ENCODE data around the gene KCNJ13.
"Not testable (repeated sequence)": the region's sequence is repeated elsewhere in the genome, so short reads cannot be mapped to it uniquely, and the experiment has no call there.

The KCNJ13 gene

DNA sequence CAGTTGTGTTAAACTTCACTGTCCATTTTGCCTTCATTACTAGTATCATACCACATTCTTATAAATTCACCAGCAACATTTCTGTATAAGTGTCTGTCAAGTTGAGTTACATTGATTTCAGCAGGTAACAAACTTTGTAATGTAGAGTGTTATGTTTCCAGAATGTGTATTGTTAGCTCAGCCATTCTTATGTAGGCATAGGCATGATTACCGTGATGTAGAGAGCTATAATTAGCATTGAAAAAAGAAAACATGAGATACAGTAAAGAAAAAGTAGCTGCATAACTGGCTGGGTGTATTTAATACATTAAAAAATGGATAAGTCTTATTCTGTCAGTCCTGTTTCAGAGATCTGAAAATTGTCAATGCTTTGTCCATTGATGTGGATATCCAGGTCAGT lies 8.5 kb downstream of the KCNJ13 start:
- DNase-seq (ENCODE audit: low spot score), result no peak

GRCh38 chr2:232761301-232761907 lies 15.0 kb downstream of the KCNJ13 start:
- DNase-seq (ENCODE audit: low spot score), result peak; percentile 6

DNA sequence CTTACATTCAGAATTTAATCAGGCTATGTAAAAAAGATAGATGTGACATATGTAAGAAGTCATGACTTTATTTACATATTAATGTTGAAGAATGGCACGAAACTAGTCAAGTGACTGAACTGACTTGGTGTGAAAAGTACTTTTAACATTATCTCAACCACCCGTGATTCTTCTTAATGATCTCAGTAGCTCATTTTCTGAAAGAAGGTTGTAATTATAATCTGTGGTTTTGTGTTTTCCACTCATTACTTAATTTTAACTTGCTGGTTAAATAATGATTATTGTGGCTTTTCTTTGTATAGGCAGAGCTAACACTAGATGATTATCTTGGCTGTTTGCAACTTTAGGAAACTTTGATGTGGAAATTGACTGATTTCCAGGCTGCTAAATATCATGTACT lies 18.5 kb downstream of the KCNJ13 start:
- DNase-seq (ENCODE audit: low spot score), result no peak

GRCh38 chr2:232750135-232750671 lies 26.2 kb downstream of the KCNJ13 start:
- DNase-seq (ENCODE audit: low spot score), result no peak

DNA sequence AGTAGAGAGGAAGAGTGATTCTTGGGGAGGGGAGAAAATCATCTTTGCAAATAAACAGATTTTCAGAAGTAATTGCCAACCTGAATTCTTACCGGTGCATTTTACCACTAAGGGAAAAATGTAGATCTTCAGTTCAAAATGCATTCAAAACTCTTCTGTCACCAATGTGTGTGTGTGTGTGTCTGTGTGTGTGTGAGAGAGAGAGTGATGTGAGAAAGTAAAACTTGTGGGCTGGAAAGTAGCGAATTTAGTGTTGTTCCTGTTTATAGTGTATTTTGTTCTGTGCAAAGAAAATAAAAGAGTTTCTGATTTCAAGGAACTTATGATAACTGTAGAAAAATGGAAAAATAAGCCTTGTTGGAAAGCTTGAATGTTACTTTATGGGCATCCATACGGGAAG lies 27.0 kb downstream of the KCNJ13 start:
- DNase-seq (ENCODE audit: low spot score), result no peak

DNA sequence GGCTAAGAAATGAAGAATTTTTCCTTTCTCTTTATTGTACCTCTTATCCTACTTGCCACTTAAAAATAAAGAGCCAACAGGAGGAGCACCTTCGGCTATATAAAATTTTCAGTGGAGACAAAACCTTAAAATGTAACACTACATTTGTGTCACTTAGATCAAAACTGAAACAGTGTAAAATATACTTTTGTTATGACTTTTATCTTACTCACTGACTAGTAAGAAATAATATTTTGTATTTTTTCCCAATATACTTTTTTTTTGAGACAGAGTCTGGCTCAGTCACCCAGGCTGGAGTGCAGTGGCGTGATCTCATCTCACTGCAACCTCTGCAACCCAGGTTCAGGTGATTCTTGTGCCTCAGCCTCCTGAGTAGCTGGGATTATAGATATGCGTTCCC lies 28.3 kb downstream of the KCNJ13 start:
- DNase-seq (ENCODE audit: low spot score), result no peak

GRCh38 chr2:232744963-232745362 lies 31.4 kb downstream of the KCNJ13 start:
- no peak for DNase-seq (ENCODE audit: low spot score)

DNA sequence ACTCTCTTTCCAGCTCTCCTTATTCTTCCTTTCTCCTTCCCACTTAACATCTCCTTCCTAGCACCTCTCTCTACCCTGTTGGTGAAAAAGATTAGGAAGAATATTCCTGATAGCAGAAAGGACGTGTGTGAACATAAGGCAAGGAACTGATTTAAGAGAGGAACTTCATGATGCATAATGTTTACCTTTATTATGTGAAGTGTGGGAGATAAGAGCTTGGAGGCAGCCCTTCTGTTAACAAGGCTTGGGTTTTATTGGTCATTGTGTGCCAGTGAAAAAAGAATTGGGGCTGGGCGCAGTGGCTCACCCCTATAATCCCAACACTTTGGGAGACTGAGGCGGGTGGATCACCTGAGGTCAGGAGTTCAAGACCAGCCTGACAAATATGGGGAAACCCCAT lies 34.4 kb downstream of the KCNJ13 start:
- no peak for DNase-seq (ENCODE audit: low spot score)

- no peak for DNase-seq (ENCODE audit: low spot score)
Measured at GRCh38 chr2:232741294-232741693, 35.1 kb downstream of the KCNJ13 start.

DNA sequence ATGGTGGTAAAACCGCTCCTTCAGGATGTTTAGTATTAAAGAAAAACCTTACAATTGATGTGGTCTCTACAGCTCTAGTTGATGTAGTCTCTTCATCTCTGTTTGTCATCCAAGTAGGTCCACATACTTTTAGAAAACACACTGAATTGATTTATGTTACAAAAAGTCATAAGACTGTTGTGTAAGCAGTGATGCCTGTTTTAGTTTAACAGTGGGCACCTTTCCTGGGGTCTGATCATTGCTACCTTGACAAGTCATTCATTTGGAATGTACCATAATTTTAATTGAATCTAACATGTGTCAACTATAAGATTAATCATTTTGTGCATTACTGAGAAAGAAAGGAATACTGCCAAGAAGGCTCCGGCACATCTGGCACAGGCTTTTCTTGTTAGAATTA lies 44.9 kb downstream of the KCNJ13 start:
- DNase-seq (ENCODE audit: low spot score), result no peak

- no peak for DNase-seq (ENCODE audit: low spot score)
Measured at GRCh38 chr2:232728785-232729184, 47.6 kb downstream of the KCNJ13 start.

DNA sequence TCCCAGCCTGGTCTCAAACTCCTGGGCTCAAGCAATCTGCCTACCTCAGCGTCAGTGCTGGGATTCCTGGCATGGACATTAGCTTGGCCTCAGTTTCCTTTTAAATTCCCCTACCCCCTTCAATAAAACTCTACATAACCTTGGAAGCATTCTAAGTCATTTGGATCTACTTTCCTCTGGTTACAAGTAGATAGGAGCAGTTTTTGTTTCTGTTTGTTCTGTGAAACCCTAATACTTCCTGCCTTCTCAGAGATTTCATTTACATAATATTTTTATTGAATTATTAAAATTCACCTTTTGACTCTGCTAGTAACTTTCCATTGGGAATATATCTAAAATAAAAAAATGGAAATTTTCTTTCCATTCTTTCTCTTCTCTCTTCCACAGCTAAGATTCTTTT lies 53.3 kb downstream of the KCNJ13 start:
- DNase-seq (ENCODE audit: low spot score), result no peak

GRCh38 chr2:232721882-232722281 lies 54.5 kb downstream of the KCNJ13 start:
- DNase-seq (ENCODE audit: low spot score), result no peak

GRCh38 chr2:232721261-232721660 lies 55.1 kb downstream of the KCNJ13 start:
- DNase-seq (ENCODE audit: low spot score), result no peak

DNA sequence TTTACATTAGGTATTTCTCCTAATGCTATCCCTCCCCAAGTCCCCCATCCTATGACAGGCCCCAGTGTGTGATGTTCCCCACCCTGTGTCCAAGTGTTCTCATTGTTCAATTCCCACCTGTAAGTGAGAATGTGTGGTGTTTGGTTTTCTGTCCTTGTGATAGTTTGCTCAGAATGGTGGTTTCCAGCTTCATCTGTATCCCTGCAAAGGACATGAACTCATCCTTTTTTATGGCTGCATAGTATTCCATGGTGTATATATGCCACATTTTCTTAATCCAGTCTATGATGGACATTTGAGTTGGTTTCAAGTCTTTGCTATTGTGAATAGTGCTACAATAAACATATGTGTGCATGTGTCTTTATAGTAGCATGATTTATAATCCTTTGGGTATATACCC lies 56.3 kb downstream of the KCNJ13 start:
- not testable (repeated sequence) for DNase-seq (ENCODE audit: low spot score)

Small RNA genes within 50 kb of the gene (small RNA-seq; reads per million reads assigned to genes)
- 0 to 0.03 reads per million in 2 experiments for gene RNU6-107P
